ENCODE data around the gene CCDC187. TPM values are rescaled to one million over a fixed set of nuclear protein-coding genes. Genes with fewer than 3 reads are reported as not detected.
A peak's percentile ranks its signal among the peaks of the same experiment; 100 is the strongest.

The CCDC187 gene
- total RNA-seq, 1 experiment from 2014 or later = 2.7 TPM

DNA sequence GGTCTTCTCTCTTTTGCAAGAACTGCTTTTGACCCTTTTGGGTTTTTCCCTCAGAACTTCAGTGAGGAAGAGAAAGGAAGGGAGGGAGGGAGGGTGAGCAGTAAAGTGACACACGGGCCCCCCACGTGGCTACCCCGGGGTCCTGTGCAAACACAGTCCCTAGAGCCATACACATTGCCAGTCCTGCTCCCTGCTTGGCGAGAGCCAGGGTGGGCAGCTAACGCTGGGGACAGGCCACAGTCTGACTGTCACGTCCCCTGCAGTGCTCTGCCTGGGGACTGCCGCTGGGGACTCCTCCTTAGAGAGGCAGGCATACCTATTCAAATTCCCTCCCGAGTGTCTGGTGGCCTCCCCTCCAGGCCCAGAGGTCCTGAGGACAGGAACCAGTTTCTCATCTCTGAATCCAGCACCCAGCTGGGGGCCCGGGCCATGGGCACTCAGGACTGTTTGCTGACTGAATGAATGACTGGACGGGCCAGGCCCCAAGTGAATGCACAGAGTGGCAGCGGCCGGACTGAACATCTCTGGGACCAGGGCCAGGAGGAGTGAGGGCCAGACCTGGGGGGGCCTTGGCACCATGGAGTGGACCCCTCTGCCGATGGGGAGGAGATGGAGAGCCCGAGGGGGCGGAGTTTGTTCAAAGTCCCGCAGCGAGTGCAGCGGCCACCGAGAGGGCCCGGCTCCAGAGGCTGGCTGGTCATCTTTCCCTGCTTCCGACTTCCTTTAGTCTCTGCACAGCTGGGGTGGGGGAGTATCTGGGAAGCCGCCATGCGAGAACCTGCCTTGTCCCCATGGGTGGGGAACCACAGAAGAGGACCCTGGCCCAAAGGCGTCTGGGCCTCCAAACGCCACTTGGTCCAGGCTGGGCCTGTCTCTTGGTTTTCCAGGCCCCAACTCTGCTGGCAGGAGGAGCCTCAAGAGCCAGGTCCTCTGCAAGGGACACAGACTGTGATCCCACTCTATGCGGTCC, 5.8 kb downstream of the CCDC187 start:
- H3K27me3 ChIP-seq (ENCODE audit: insufficient read depth, low read depth) = no peaks in the 10 kb centered on the region
- no peaks in the 10 kb centered on the region for H3K9me2 ChIP-seq (ENCODE audit: insufficient read depth)
- peaks cover 8% of the 10 kb centered on the region; the same call in 1 of the 2 replicates for H3F3A ChIP-seq (ENCODE audit: insufficient read depth, low read depth)
- no peak for TF ChIP-seq EZH2 (IDR thresholded peaks at IDR 0.05; ENCODE audit: low read depth)
- TF ChIP-seq, protein P1, sequence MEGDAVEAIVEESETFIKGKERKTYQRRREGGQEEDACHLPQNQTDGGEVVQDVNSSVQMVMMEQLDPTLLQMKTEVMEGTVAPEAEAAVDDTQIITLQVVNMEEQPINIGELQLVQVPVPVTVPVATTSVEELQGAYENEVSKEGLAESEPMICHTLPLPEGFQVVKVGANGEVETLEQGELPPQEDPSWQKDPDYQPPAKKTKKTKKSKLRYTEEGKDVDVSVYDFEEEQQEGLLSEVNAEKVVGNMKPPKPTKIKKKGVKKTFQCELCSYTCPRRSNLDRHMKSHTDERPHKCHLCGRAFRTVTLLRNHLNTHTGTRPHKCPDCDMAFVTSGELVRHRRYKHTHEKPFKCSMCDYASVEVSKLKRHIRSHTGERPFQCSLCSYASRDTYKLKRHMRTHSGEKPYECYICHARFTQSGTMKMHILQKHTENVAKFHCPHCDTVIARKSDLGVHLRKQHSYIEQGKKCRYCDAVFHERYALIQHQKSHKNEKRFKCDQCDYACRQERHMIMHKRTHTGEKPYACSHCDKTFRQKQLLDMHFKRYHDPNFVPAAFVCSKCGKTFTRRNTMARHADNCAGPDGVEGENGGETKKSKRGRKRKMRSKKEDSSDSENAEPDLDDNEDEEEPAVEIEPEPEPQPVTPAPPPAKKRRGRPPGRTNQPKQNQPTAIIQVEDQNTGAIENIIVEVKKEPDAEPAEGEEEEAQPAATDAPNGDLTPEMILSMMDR (conservative IDR thresholded peaks at IDR 0.05) = no peak
- H3K9me3 ChIP-seq (ENCODE audit: insufficient read depth, low read depth) = no peaks in the 10 kb centered on the region
- peaks cover 10% of the 10 kb centered on the region for H3K4me1 ChIP-seq (replicated peaks; ENCODE audit: insufficient read depth)
- no peak overlapping the region for H3K4me3 ChIP-seq
- no peaks in the 10 kb centered on the region for H3K79me2 ChIP-seq (ENCODE audit: low read depth)
- H3K36me3 ChIP-seq (ENCODE audit: low read depth) = no peaks in the 10 kb centered on the region
- POLR2A ChIA-PET (ENCODE audit: unreplicated experiment) = interaction anchor here (0.6 kb wide), 1 partner anchor 30 kb away, joined by 3 read pairs; no protein-coding TSS in a partner anchor
- H4K20me1 ChIP-seq (ENCODE audit: insufficient read depth) = no peaks in the 10 kb centered on the region
- no peak overlapping the region for H2AFZ ChIP-seq
- peak overlapping the region; percentile 85 for H3K4me2 ChIP-seq
- no peak for DNase-seq
- CTCF ChIA-PET = interaction anchor here (0.7 kb wide), 1 partner anchor 165 kb away, joined by 4 read pairs; no protein-coding TSS in a partner anchor
- no TSS peak for BruUV-seq (replicated peaks)
- no peak overlapping the region for H3K27ac ChIP-seq
- intact Hi-C loops (cut with micrococcal nuclease; ENCODE audit: unreplicated experiment) = no loop called here

DNA sequence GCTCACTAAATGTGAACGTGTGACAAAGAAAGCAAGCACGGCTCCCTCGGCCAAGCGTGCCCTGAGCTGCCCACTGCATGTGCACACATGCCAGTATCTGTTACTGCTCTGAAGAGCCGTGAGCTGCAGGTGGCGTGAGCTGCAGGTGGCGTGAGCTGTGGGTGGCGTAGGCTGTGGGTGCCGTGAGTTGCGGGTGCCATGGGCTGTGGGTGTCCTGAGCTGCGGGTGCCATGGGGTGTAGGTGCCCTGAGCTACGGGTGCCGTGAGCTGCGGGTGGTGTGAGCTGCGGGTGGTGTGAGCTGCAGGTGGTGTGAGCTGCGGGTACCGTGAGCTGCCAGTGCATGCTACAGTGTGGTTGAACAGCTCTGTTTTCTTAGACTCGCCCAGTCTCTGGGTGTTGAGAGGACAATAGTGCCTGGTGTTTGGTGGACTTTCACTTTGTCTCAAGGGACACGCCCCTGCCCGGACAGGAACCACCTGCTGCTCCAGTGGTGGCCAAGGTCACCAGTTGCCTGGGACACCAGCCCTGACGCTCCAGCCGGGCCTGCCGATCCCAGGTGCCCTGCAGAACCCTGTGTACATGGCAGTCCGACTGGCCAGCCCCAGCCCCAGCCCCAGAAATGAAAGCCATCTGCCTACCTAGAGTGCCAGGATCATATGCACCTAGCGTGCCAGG, 6.7 kb downstream of the CCDC187 start:
- Histone ChIP-seq H3K36me3 (ENCODE audit: low read depth) (no peaks in the 10 kb centered on the region), H4K20me1 (ENCODE audit: insufficient read depth) (no peaks in the 10 kb centered on the region), H3K4me1 (replicated peaks; ENCODE audit: insufficient read depth) (peaks cover 10% of the 10 kb centered on the region), H3K27me3 (ENCODE audit: insufficient read depth, low read depth) (no peaks in the 10 kb centered on the region), H3K27ac (no peak overlapping the region), H2AFZ (peak overlapping the region; percentile 24), H3K9me2 (ENCODE audit: insufficient read depth) (no peaks in the 10 kb centered on the region), H3K4me3 (peak overlapping the region; percentile 52; the same call in 1 of the 2 replicates), H3K4me2 (peak overlapping the region; percentile 85), H3K79me2 (ENCODE audit: low read depth) (no peaks in the 10 kb centered on the region), H3F3A (ENCODE audit: insufficient read depth, low read depth) (peaks cover 8% of the 10 kb centered on the region; the same call in 1 of the 2 replicates), H3K9me3 (ENCODE audit: insufficient read depth, low read depth) (no peaks in the 10 kb centered on the region)
- POLR2A ChIA-PET (ENCODE audit: unreplicated experiment) = interaction anchor here (0.6 to 0.7 kb wide), 4 partner anchors 28 to 49 kb away, joined by 3 to 8 read pairs (median 4); no protein-coding TSS in a partner anchor
- TF ChIP-seq, protein P1 (conservative IDR thresholded peaks at IDR 0.05) = no peak
- TF ChIP-seq EZH2 (IDR thresholded peaks at IDR 0.05; ENCODE audit: low read depth) = no peak
- DNase-seq = peak; percentile 72 to 88
- intact Hi-C loops (cut with micrococcal nuclease; ENCODE audit: unreplicated experiment) = no loop called here
- no TSS peak for BruUV-seq (replicated peaks)
- CTCF ChIA-PET = interaction anchor here (0.6 kb wide), 1 partner anchor 239 kb away, joined by 3 read pairs; no protein-coding TSS in a partner anchor

GRCh38 chr9:136296434-136297015, 7.4 kb downstream of the CCDC187 start:
- H3K9me3 ChIP-seq (ENCODE audit: insufficient read depth, low read depth) = no peaks in the 10 kb centered on the region
- peak overlapping the region; percentile 52; the same call in 1 of the 2 replicates for H3K4me3 ChIP-seq
- peak overlapping the region; percentile 85 for H3K4me2 ChIP-seq
- ChIA-PET POLR2A (ENCODE audit: unreplicated experiment) (interaction anchor here (0.6 to 0.7 kb wide), 2 partner anchors 29 to 50 kb away, joined by 4 to 8 read pairs; no protein-coding TSS in a partner anchor), CTCF (interaction anchor here (0.6 kb wide), 1 partner anchor 238 kb away, joined by 3 read pairs; no protein-coding TSS in a partner anchor)
- H3K79me2 ChIP-seq (ENCODE audit: low read depth) = no peaks in the 10 kb centered on the region
- no peaks in the 10 kb centered on the region for H4K20me1 ChIP-seq (ENCODE audit: insufficient read depth)
- peaks cover 8% of the 10 kb centered on the region; the same call in 1 of the 2 replicates for H3F3A ChIP-seq (ENCODE audit: insufficient read depth, low read depth)
- no peaks in the 10 kb centered on the region for H3K36me3 ChIP-seq (ENCODE audit: low read depth)
- no peaks in the 10 kb centered on the region for H3K9me2 ChIP-seq (ENCODE audit: insufficient read depth)
- BruUV-seq (replicated peaks) = TSS peak; percentile 11
- intact Hi-C loops (cut with micrococcal nuclease; ENCODE audit: unreplicated experiment) = no loop called here
- peak overlapping the region; percentile 24 for H2AFZ ChIP-seq
- no peaks in the 10 kb centered on the region for H3K27me3 ChIP-seq (ENCODE audit: insufficient read depth, low read depth)
- H3K27ac ChIP-seq = no peak overlapping the region
- DNase-seq = peak; percentile 43 to 52
- TF ChIP-seq, protein P1 (conservative IDR thresholded peaks at IDR 0.05) = no peak
- no peak for TF ChIP-seq EZH2 (IDR thresholded peaks at IDR 0.05; ENCODE audit: low read depth)
- peaks cover 10% of the 10 kb centered on the region for H3K4me1 ChIP-seq (replicated peaks; ENCODE audit: insufficient read depth)
